ENCODE results near the gene CDIP1.

CDIP1 gene

GRCh38 chr16:4475880-4476788, 62.4 kb downstream of the CDIP1 start, which contains the start of gene HMOX2:
Gene HMOX2, plus strand, starts transcription at chr16:4476398. Its CDS starts 29,127 bp downstream, at chr16:4505525.
- POLR2A ChIA-PET: interaction anchor here (0.6 to 2.3 kb wide), 8 partner anchors 11 to 258 kb away, joined by 3 to 8 read pairs (median 4); partner anchors contain the start of genes ANKS3, CDIP1, DNAAF8 and UBALD1
- no peaks in the 10 kb centered on the region; a peak in 1 of 3 replicates for H3K36me3 ChIP-seq (ENCODE audit: control insufficient read depth in 2 of 2, insufficient read depth in 1 of 2, low read length in 2 of 2)
- TF ChIP-seq ZNF221 (tag by site-specific recombination; IDR thresholded peaks at IDR 0.05; ENCODE audit: borderline replicate concordance): no peak
- no peak for TF ChIP-seq ZNF558 (tag by site-specific recombination; IDR thresholded peaks at IDR 0.05)
- TF ChIP-seq ZNF335 (tag by site-specific recombination; conservative IDR thresholded peaks at IDR 0.05): peak; percentile 80; the same call in 1 of the 2 replicates
- TF ChIP-seq HOXD13 (CRISPR knock-in tag; IDR thresholded peaks at IDR 0.05; ENCODE audit: borderline replicate concordance): no peak
- no peak for TF ChIP-seq ZBTB10 (tag by site-specific recombination; IDR thresholded peaks at IDR 0.05)
- TF ChIP-seq ZNF639 (tag by site-specific recombination; IDR thresholded peaks at IDR 0.05): no peak
- peak; percentile 96 for TF ChIP-seq SP3 (tag by site-specific recombination; IDR thresholded peaks at IDR 0.05)
- TF ChIP-seq PRDM2 (tag by site-specific recombination; IDR thresholded peaks at IDR 0.05; ENCODE audit: borderline replicate concordance): 0 out of 2 replicates have a peak, but pooled peaks have one; percentile 24
- TF ChIP-seq ZNF560 (tag by site-specific recombination; IDR thresholded peaks at IDR 0.05; ENCODE audit: borderline replicate concordance): no peak
- no peak for TF ChIP-seq GLI4 (tag by site-specific recombination; IDR thresholded peaks at IDR 0.05)
- peak; percentile 72 for TF ChIP-seq EGR2 (tag by site-specific recombination; IDR thresholded peaks at IDR 0.05; ENCODE audit: low read depth)
- TF ChIP-seq INSM2 (tag by site-specific recombination; IDR thresholded peaks at IDR 0.05): peak; percentile 30; the same call in 1 of the 2 replicates
- no peak for TF ChIP-seq ZNF404 (tag by site-specific recombination; IDR thresholded peaks at IDR 0.05)
- no peak for TF ChIP-seq SCRT1 (tag by site-specific recombination; IDR thresholded peaks at IDR 0.05; ENCODE audit: borderline replicate concordance)
- no peak for TF ChIP-seq ZNF248 (tag by site-specific recombination; IDR thresholded peaks at IDR 0.05)
- TF ChIP-seq ZNF548 (tag by site-specific recombination; IDR thresholded peaks at IDR 0.05): no peak; the same call in 1 of the 2 replicates
- no peak for TF ChIP-seq REPIN1 (tag by site-specific recombination; IDR thresholded peaks at IDR 0.05; ENCODE audit: low read depth)
- 0 out of 2 replicates have a peak, but pooled peaks have one; percentile 22 for TF ChIP-seq ZNF121 (tag by site-specific recombination; IDR thresholded peaks at IDR 0.05)
- TF ChIP-seq ZFP69B (tag by site-specific recombination; IDR thresholded peaks at IDR 0.05): no peak
- peak; percentile 90 for TF ChIP-seq ZNF785 (tag by site-specific recombination; IDR thresholded peaks at IDR 0.05)
- TF ChIP-seq ZNF112 (tag by site-specific recombination; IDR thresholded peaks at IDR 0.05): no peak
- TF ChIP-seq ZNF148 (tag by site-specific recombination; IDR thresholded peaks at IDR 0.05; ENCODE audit: borderline replicate concordance): no peak

More at GRCh38 chr16:4475880-4476788, 62.4 kb downstream of the CDIP1 start, which contains the start of gene HMOX2:
- Histone ChIP-seq H3K4me1 (ENCODE audit: control insufficient read depth, insufficient read depth, low read length) (0 out of 2 replicates have a peak, but pooled peaks cover 2% of the 10 kb centered on the region), H3K27ac (ENCODE audit: extremely low read depth, low read depth, low read length) (peak within 1 kb of the TSS; percentile 53; the same call in 1 of the 2 replicates), H3K9me3 (ENCODE audit: control insufficient read depth, insufficient read depth, low read depth, low read length) (no peaks in the 10 kb centered on the region), H3K4me3 (ENCODE audit: low read depth, low read length) (peak within 1 kb of the TSS; percentile 92)
- CTCF ChIA-PET: interaction anchor here (0.6 to 1.3 kb wide), 6 partner anchors 10 to 50 kb away, joined by 3 to 8 read pairs (median 3); no protein-coding TSS in a partner anchor
